ENCODE data around the gene GALK2.

GALK2 gene

GRCh38 chr15:49212897-49213296 lies 42.9 kb downstream of the GALK2 start:
- Histone ChIP-seq H3K4me1 (ENCODE audit: control insufficient read depth, insufficient read depth, low read length, poor library complexity, severe bottlenecking) (no peaks in the 10 kb centered on the region), H3K27ac (ENCODE audit: insufficient read depth, low read length, poor library complexity, severe bottlenecking) (no peak overlapping the region), H3K27me3 (replicated peaks; ENCODE audit: control insufficient read depth, insufficient read depth, low read length, poor library complexity, severe bottlenecking) (no peaks in the 10 kb centered on the region), H3K9me3 (ENCODE audit: control insufficient read depth, low read length) (no peaks in the 10 kb centered on the region), H3K36me3 (ENCODE audit: control insufficient read depth, insufficient read depth, low read length) (peaks cover 3% of the 10 kb centered on the region), H3K4me3 (ENCODE audit: insufficient read depth, low read depth, low read length, poor library complexity, severe bottlenecking) (no peak overlapping the region)
- no peak for DNase-seq

- H3K27me3 ChIP-seq (replicated peaks; ENCODE audit: control insufficient read depth, insufficient read depth, low read length, poor library complexity, severe bottlenecking): no peaks in the 10 kb centered on the region
- no peaks in the 10 kb centered on the region for H3K36me3 ChIP-seq (ENCODE audit: control insufficient read depth, insufficient read depth, low read length)
- no peaks in the 10 kb centered on the region for H3K4me1 ChIP-seq (ENCODE audit: control insufficient read depth, insufficient read depth, low read length, poor library complexity, severe bottlenecking)
- H3K4me3 ChIP-seq (ENCODE audit: insufficient read depth, low read depth, low read length, poor library complexity, severe bottlenecking): no peak overlapping the region
- H3K9me3 ChIP-seq (ENCODE audit: control insufficient read depth, low read length): no peaks in the 10 kb centered on the region
- no peak overlapping the region for H3K27ac ChIP-seq (ENCODE audit: insufficient read depth, low read length, poor library complexity, severe bottlenecking)
- no peak for DNase-seq
Observed at GRCh38 chr15:49215768-49216739, 46.0 kb downstream of the GALK2 start.

- DNase-seq: no peak
Observed at GRCh38 chr15:49223536-49224274, 53.7 kb downstream of the GALK2 start.

GRCh38 chr15:49225572-49226281 lies 55.7 kb downstream of the GALK2 start:
- no peak for DNase-seq
- Histone ChIP-seq H3K9me3 (ENCODE audit: control insufficient read depth, low read length) (no peaks in the 10 kb centered on the region), H3K4me1 (ENCODE audit: control insufficient read depth, insufficient read depth, low read length, poor library complexity, severe bottlenecking) (no peaks in the 10 kb centered on the region), H3K36me3 (ENCODE audit: control insufficient read depth, insufficient read depth, low read length) (no peaks in the 10 kb centered on the region), H3K27ac (ENCODE audit: insufficient read depth, low read length, poor library complexity, severe bottlenecking) (no peak overlapping the region), H3K27me3 (replicated peaks; ENCODE audit: control insufficient read depth, insufficient read depth, low read length, poor library complexity, severe bottlenecking) (no peaks in the 10 kb centered on the region), H3K4me3 (ENCODE audit: insufficient read depth, low read depth, low read length, poor library complexity, severe bottlenecking) (no peak overlapping the region)

More at GRCh38 chr15:49223536-49224274, 53.7 kb downstream of the GALK2 start:
- no peaks in the 10 kb centered on the region for H3K4me1 ChIP-seq (ENCODE audit: control insufficient read depth, insufficient read depth, low read length, poor library complexity, severe bottlenecking)
- H3K27me3 ChIP-seq (replicated peaks; ENCODE audit: control insufficient read depth, insufficient read depth, low read length, poor library complexity, severe bottlenecking): no peaks in the 10 kb centered on the region
- H3K9me3 ChIP-seq (ENCODE audit: control insufficient read depth, low read length): no peaks in the 10 kb centered on the region
- no peak overlapping the region for H3K4me3 ChIP-seq (ENCODE audit: insufficient read depth, low read depth, low read length, poor library complexity, severe bottlenecking)
- H3K27ac ChIP-seq (ENCODE audit: insufficient read depth, low read length, poor library complexity, severe bottlenecking): no peak overlapping the region
- H3K36me3 ChIP-seq (ENCODE audit: control insufficient read depth, insufficient read depth, low read length): no peaks in the 10 kb centered on the region

- Histone ChIP-seq H3K27me3 (replicated peaks; ENCODE audit: control insufficient read depth, insufficient read depth, low read length, poor library complexity, severe bottlenecking) (no peaks in the 10 kb centered on the region), H3K27ac (ENCODE audit: insufficient read depth, low read length, poor library complexity, severe bottlenecking) (no peak overlapping the region), H3K4me3 (ENCODE audit: insufficient read depth, low read depth, low read length, poor library complexity, severe bottlenecking) (no peak overlapping the region), H3K4me1 (ENCODE audit: control insufficient read depth, insufficient read depth, low read length, poor library complexity, severe bottlenecking) (no peaks in the 10 kb centered on the region), H3K36me3 (ENCODE audit: control insufficient read depth, insufficient read depth, low read length) (peaks cover 4% of the 10 kb centered on the region), H3K9me3 (ENCODE audit: control insufficient read depth, low read length) (no peaks in the 10 kb centered on the region)
- no peak for DNase-seq
Observed at GRCh38 chr15:49227602-49228001, 57.6 kb downstream of the GALK2 start.

- H3K4me1 ChIP-seq (ENCODE audit: control insufficient read depth, insufficient read depth, low read length, poor library complexity, severe bottlenecking): no peaks in the 10 kb centered on the region
- H3K27me3 ChIP-seq (replicated peaks; ENCODE audit: control insufficient read depth, insufficient read depth, low read length, poor library complexity, severe bottlenecking): no peaks in the 10 kb centered on the region
- no peak overlapping the region for H3K27ac ChIP-seq (ENCODE audit: insufficient read depth, low read length, poor library complexity, severe bottlenecking)
- H3K4me3 ChIP-seq (ENCODE audit: insufficient read depth, low read depth, low read length, poor library complexity, severe bottlenecking): no peak overlapping the region
- no peak for DNase-seq
- H3K9me3 ChIP-seq (ENCODE audit: control insufficient read depth, low read length): no peaks in the 10 kb centered on the region
- peaks cover 4% of the 10 kb centered on the region for H3K36me3 ChIP-seq (ENCODE audit: control insufficient read depth, insufficient read depth, low read length)
Observed at GRCh38 chr15:49229922-49230321, 59.9 kb downstream of the GALK2 start.

GRCh38 chr15:49232236-49232806 lies 62.3 kb downstream of the GALK2 start:
- Histone ChIP-seq H3K27ac (ENCODE audit: insufficient read depth, low read length, poor library complexity, severe bottlenecking) (no peak overlapping the region), H3K4me3 (ENCODE audit: insufficient read depth, low read depth, low read length, poor library complexity, severe bottlenecking) (no peak overlapping the region), H3K36me3 (ENCODE audit: control insufficient read depth, insufficient read depth, low read length) (peaks cover 4% of the 10 kb centered on the region), H3K27me3 (replicated peaks; ENCODE audit: control insufficient read depth, insufficient read depth, low read length, poor library complexity, severe bottlenecking) (no peaks in the 10 kb centered on the region), H3K4me1 (ENCODE audit: control insufficient read depth, insufficient read depth, low read length, poor library complexity, severe bottlenecking) (no peaks in the 10 kb centered on the region), H3K9me3 (ENCODE audit: control insufficient read depth, low read length) (no peaks in the 10 kb centered on the region)
- DNase-seq: no peak

- Histone ChIP-seq H3K27ac (ENCODE audit: insufficient read depth, low read length, poor library complexity, severe bottlenecking) (no peak overlapping the region), H3K4me1 (ENCODE audit: control insufficient read depth, insufficient read depth, low read length, poor library complexity, severe bottlenecking) (no peaks in the 10 kb centered on the region), H3K9me3 (ENCODE audit: control insufficient read depth, low read length) (no peaks in the 10 kb centered on the region), H3K4me3 (ENCODE audit: insufficient read depth, low read depth, low read length, poor library complexity, severe bottlenecking) (no peak overlapping the region), H3K36me3 (ENCODE audit: control insufficient read depth, insufficient read depth, low read length) (peaks cover 15% of the 10 kb centered on the region), H3K27me3 (replicated peaks; ENCODE audit: control insufficient read depth, insufficient read depth, low read length, poor library complexity, severe bottlenecking) (no peaks in the 10 kb centered on the region)
- DNase-seq: peak in 2 of 3 donors; percentile 8 to 20
Observed at GRCh38 chr15:49235446-49236124, 65.5 kb downstream of the GALK2 start.

- Histone ChIP-seq H3K27ac (ENCODE audit: insufficient read depth, low read length, poor library complexity, severe bottlenecking) (no peak overlapping the region), H3K27me3 (replicated peaks; ENCODE audit: control insufficient read depth, insufficient read depth, low read length, poor library complexity, severe bottlenecking) (no peaks in the 10 kb centered on the region), H3K4me1 (ENCODE audit: control insufficient read depth, insufficient read depth, low read length, poor library complexity, severe bottlenecking) (no peaks in the 10 kb centered on the region), H3K4me3 (ENCODE audit: insufficient read depth, low read depth, low read length, poor library complexity, severe bottlenecking) (no peak overlapping the region), H3K36me3 (ENCODE audit: control insufficient read depth, insufficient read depth, low read length) (peaks cover 15% of the 10 kb centered on the region), H3K9me3 (ENCODE audit: control insufficient read depth, low read length) (no peaks in the 10 kb centered on the region)
- DNase-seq: no peak
Observed at GRCh38 chr15:49236869-49237268, 66.8 kb downstream of the GALK2 start.

All from effector memory CD4-positive, alpha-beta T cell (primary cell).